H1 (cell line): ENCODE data around the gene TSPAN9. TPM values are rescaled to one million over a fixed set of nuclear protein-coding genes. Genes with fewer than 3 reads are reported as not detected.
A peak's percentile ranks its signal among the peaks of the same experiment; 100 is the strongest.

ENCODE experiments used
- CTCF ChIA-PET: fragments of 300-600 bp; sonication (Branson Sonifier 250); formaldehyde crosslinking; loops from one replicate; lab custom pipeline; 2021; ENCODE audit not compliant: partially characterized antibody; lab: Charles Lee
- POLR2A ChIA-PET: fragments of 300-600 bp; sonication (Branson Sonifier 250); formaldehyde crosslinking; loops from one replicate; lab custom pipeline; 2021; ENCODE audit warnings: inconsistent platforms; ENCODE audit not compliant: partially characterized antibody; lab: Charles Lee
- DNase-seq, 2 experiments: peaks; one replicate each; pipeline versions ENCODE4 v3.0.0 to v3.0.0-alpha.2; 2010 to 2022; ENCODE audit warnings: low spot score in 2 of 2, low read depth in 1 of 2, mixed read lengths in 1 of 2
- FAIRE-seq: peaks from 2 replicates; lab custom pipeline; 2011; peaks lifted over from hg19 to GRCh38; lab: Jason Lieb, UNC
- H2AFZ ChIP-seq: 2 replicates; pipeline ENCODE4 v1.8.1; 2012; ENCODE audit warnings: low read length, inconsistent platforms
- H2AK5ac ChIP-seq: 2 replicates; pipeline ENCODE4 v1.6.1; 2013; ENCODE audit warnings: low read depth, low read length
- H2BK120ac ChIP-seq: replicated peaks from 2 replicates; pipeline ENCODE3; 2013; ENCODE audit warnings: low read depth, low read length, inconsistent platforms
- H2BK12ac ChIP-seq: 2 replicates; pipeline ENCODE4 v1.6.1; 2013; ENCODE audit warnings: low read depth, low read length
- H2BK15ac ChIP-seq: 2 replicates; pipeline ENCODE4 v1.6.1; 2013; ENCODE audit warnings: low read length
- H2BK20ac ChIP-seq: 2 replicates; pipeline ENCODE4 v1.6.1; 2013; ENCODE audit warnings: low read length
- H2BK5ac ChIP-seq: 2 replicates; pipeline ENCODE4 v1.6.1; 2013; ENCODE audit warnings: low read depth, low read length
- H3K14ac ChIP-seq: 2 replicates; pipeline ENCODE4 v1.6.1; 2013; ENCODE audit warnings: inconsistent platforms; ENCODE audit not compliant: insufficient read length
- H3K18ac ChIP-seq: 2 replicates; pipeline ENCODE4 v1.6.1; 2013; ENCODE audit warnings: low read length; ENCODE audit errors: extremely low read depth
- H3K23ac ChIP-seq: 2 replicates; pipeline ENCODE4 v1.6.1; 2013; ENCODE audit warnings: inconsistent platforms; ENCODE audit not compliant: insufficient read length
- H3K23me2 ChIP-seq: 2 replicates; pipeline ENCODE4 v1.6.1; 2013; ENCODE audit warnings: low read depth, low read length
- H3K27ac ChIP-seq: 2 replicates; pipeline ENCODE4 v1.6.1; 2011; ENCODE audit warnings: low read depth, low read length, inconsistent platforms
- H3K27me3 ChIP-seq, 4 experiments: replicated peaks in 1 of 4; 1 replicate in 1 of 4; 2 replicates in 3 of 4; pipeline versions ENCODE4 v1.6.1 to v1.8.1; 2011 to 2013; ENCODE audit warnings: low read length in 3 of 4, mild to moderate bottlenecking in 3 of 4, inconsistent platforms in 2 of 4, mixed read lengths in 2 of 4, moderate library complexity in 1 of 4; ENCODE audit not compliant: control insufficient read depth in 3 of 4, insufficient read depth in 3 of 4; ENCODE audit errors: extremely low read depth in 1 of 4
- H3K36me3 ChIP-seq, 4 experiments: 2 replicates each; pipeline versions ENCODE4 v1.6.1 to v1.8.1; 2011 to 2013; ENCODE audit warnings: mild to moderate bottlenecking in 4 of 4, low read length in 3 of 4, moderate library complexity in 2 of 4, control low read depth in 1 of 4, inconsistent platforms in 1 of 4; ENCODE audit not compliant: insufficient read depth in 4 of 4, control insufficient read depth in 2 of 4
- H3K4ac ChIP-seq: replicated peaks from 2 replicates; pipeline ENCODE3; 2013; ENCODE audit warnings: low read length, low read depth, mixed read lengths, inconsistent platforms; ENCODE audit not compliant: insufficient read length
- H3K4me1 ChIP-seq, 4 experiments: replicated peaks in 1 of 4; 1 replicate in 1 of 4; 2 replicates in 3 of 4; pipeline versions ENCODE4 v1.6.1 to v1.8.1; 2011 to 2013; ENCODE audit warnings: low read length in 3 of 4, inconsistent platforms in 2 of 4, mixed read lengths in 1 of 4; ENCODE audit not compliant: insufficient read depth in 4 of 4, control insufficient read depth in 3 of 4
- H3K4me2 ChIP-seq, 2 experiments: 2 replicates each; pipeline versions ENCODE4 v1.6.1 to v1.8.1; 2011 to 2013; ENCODE audit warnings: low read depth in 2 of 2, low read length in 2 of 2, control low read depth in 1 of 2, inconsistent platforms in 1 of 2, mild to moderate bottlenecking in 1 of 2; ENCODE audit not compliant: insufficient read depth in 1 of 2
- H3K4me3 ChIP-seq, 4 experiments: fragments of 200-600, 300-600 bp in 1 of 4; sonication (generic), shearing (Covaris generic), sonication (Bioruptor Twin) in 1 of 4; 2 replicates each; pipeline versions ENCODE4 v1.5.1 to v1.8.1; 2011 to 2016; ENCODE audit warnings: low read length in 4 of 4, low read depth in 3 of 4, control low read depth in 2 of 4, inconsistent platforms in 2 of 4, mild to moderate bottlenecking in 2 of 4, mixed read lengths in 1 of 4, moderate library complexity in 1 of 4; ENCODE audit not compliant: insufficient read depth in 2 of 4; ENCODE audit errors: extremely low read depth in 1 of 4
- H3K56ac ChIP-seq: replicated peaks from 2 replicates; pipeline ENCODE3; 2013; ENCODE audit warnings: low read depth, mild to moderate bottlenecking, mixed read lengths, low read length, inconsistent platforms; ENCODE audit not compliant: insufficient read length
- H3K79me1 ChIP-seq: 2 replicates; pipeline ENCODE4 v1.6.1; 2013; ENCODE audit warnings: low read depth, low read length, control low read depth
- H3K79me2 ChIP-seq, 2 experiments: 2 replicates each; pipeline versions ENCODE4 v1.6.1 to v1.8.1; 2012 to 2013; ENCODE audit warnings: low read length in 2 of 2, mild to moderate bottlenecking in 2 of 2, inconsistent platforms in 1 of 2; ENCODE audit not compliant: insufficient read depth in 2 of 2, control insufficient read depth in 1 of 2
- H3K9ac ChIP-seq, 4 experiments: replicated peaks in 1 of 4; 1 replicate in 1 of 4; 2 replicates in 3 of 4; pipeline versions ENCODE4 v1.6.1 to v1.8.1; 2011 to 2013; ENCODE audit warnings: low read depth in 3 of 4, low read length in 3 of 4, control low read depth in 2 of 4, mild to moderate bottlenecking in 2 of 4, moderate library complexity in 2 of 4, inconsistent platforms in 1 of 4; ENCODE audit errors: extremely low read depth in 1 of 4
- H3K9me3 ChIP-seq, 2 experiments: 2 replicates each; pipeline versions ENCODE4 v1.6.1 to v1.8.1; 2012 to 2013; ENCODE audit warnings: mild to moderate bottlenecking in 2 of 2, moderate library complexity in 2 of 2, control low read depth in 1 of 2, inconsistent platforms in 1 of 2, low read depth in 1 of 2, low read length in 1 of 2, mixed read lengths in 1 of 2; ENCODE audit not compliant: insufficient read depth in 2 of 2
- H4K20me1 ChIP-seq, 2 experiments: replicated peaks in 1 of 2; 2 replicates each; pipeline versions ENCODE3 to v1.8.1; 2011 to 2013; ENCODE audit warnings: inconsistent platforms in 2 of 2, low read length in 2 of 2, mild to moderate bottlenecking in 1 of 2; ENCODE audit not compliant: insufficient read depth in 2 of 2, control insufficient read depth in 1 of 2
- H4K5ac ChIP-seq: 2 replicates; pipeline ENCODE4 v1.6.1; 2013; ENCODE audit warnings: low read length, low read depth, mixed read lengths, inconsistent platforms; ENCODE audit not compliant: insufficient read length
- H4K8ac ChIP-seq: 2 replicates; pipeline ENCODE4 v1.8.0; 2013; ENCODE audit warnings: mild to moderate bottlenecking, moderate library complexity, low read length, inconsistent platforms; ENCODE audit not compliant: insufficient read depth; ENCODE audit errors: extremely low read depth
- H4K91ac ChIP-seq: replicated peaks from 2 replicates; pipeline ENCODE3; 2013; ENCODE audit warnings: low read length, mixed read lengths, inconsistent platforms; ENCODE audit not compliant: insufficient read length
- CTCF ChIP-seq, 3 experiments: IDR thresholded peaks; 1 replicate in 2 of 3; 2 replicates in 1 of 3; pipeline versions ENCODE4 v1.5.1 to v1.6.1; 2011; ENCODE audit warnings: low read length in 3 of 3, mild to moderate bottlenecking in 3 of 3, inconsistent platforms in 2 of 3, low read depth in 1 of 3, moderate library complexity in 1 of 3; ENCODE audit not compliant: insufficient read depth in 1 of 3; ENCODE audit errors: control extremely low read depth in 1 of 3
- JUND ChIP-seq: IDR thresholded peaks from 2 replicates; pipeline ENCODE4 v1.6.1; 2011; ENCODE audit warnings: mild to moderate bottlenecking, improper control_type of control experiment, low read length
- RAD21 ChIP-seq, 2 experiments: IDR thresholded peaks in 1 of 2; conservative IDR thresholded peaks in 1 of 2; 2 replicates each; pipeline ENCODE4 v1.6.1; 2011; ENCODE audit warnings: low read depth in 2 of 2, low read length in 2 of 2, improper control_type of control experiment in 1 of 2, inconsistent platforms in 1 of 2, mild to moderate bottlenecking in 1 of 2, moderate library complexity in 1 of 2
- SIN3A ChIP-seq, 2 experiments: IDR thresholded peaks in 1 of 2; conservative IDR thresholded peaks in 1 of 2; 2 replicates each; pipeline ENCODE4 v1.6.1; 2011 to 2012; ENCODE audit warnings: low read length in 2 of 2, improper control_type of control experiment in 1 of 2, low read depth in 1 of 2, mild to moderate bottlenecking in 1 of 2
- SP2 ChIP-seq: IDR thresholded peaks from 2 replicates; pipeline ENCODE4 v1.6.1; 2012; ENCODE audit warnings: mild to moderate bottlenecking, low read length, inconsistent platforms
- YY1 ChIP-seq: IDR thresholded peaks from 2 replicates; pipeline ENCODE4 v1.6.1; 2011; ENCODE audit warnings: low read depth, mild to moderate bottlenecking, low read length
- WGBS, 2 experiments: shearing (Covaris generic) in 1 of 2; methylation state at CpG; one replicate each; pipeline versions ENCODE4 v1.1.6 to v1.1.7; 2013 to 2015; ENCODE audit warnings: low lambda C conversion rate in 2 of 2, mixed read lengths in 2 of 2, inconsistent platforms in 1 of 2, low coverage in 1 of 2, missing lambda C conversion rate in 1 of 2; ENCODE audit not compliant: insufficient replicate concordance in 2 of 2, insufficient coverage in 1 of 2, insufficient read length in 1 of 2; ENCODE audit errors: extremely low coverage in 1 of 2, missing lambda C conversion rate in 1 of 2; 5-methylcytosine and 5-hydroxymethylcytosine counted together
- polyA plus RNA-seq, 7 experiments: library from polyadenylated mRNA; depleted of rRNA in 3 of 7; stranded (reverse) in 5 of 7; unstranded in 2 of 7; fragments of >200 nt in 5 of 7; fragments of 200-250 nt in 2 of 7; gene quantifications; 1 replicate in 5 of 7; 2 replicates in 1 of 7; 4 replicates in 1 of 7; pipeline versions ENCODE4 v1.2.1 to v1.2.3, GENCODE V29; 2011 to 2013; ENCODE audit warnings: missing spikeins in 2 of 7, mixed read lengths in 2 of 7
- total RNA-seq: library from RNA; stranded (reverse); fragmentation: NEBNext Ultra II Directional; extraction: Animal tissue kit (Norgen Biotek cat#: 25700); gene quantifications from 2 replicates; pipeline ENCODE4 v1.2.1, GENCODE V29; 2021

TSPAN9 gene
- total and polyA plus RNA-seq, 2 of the 8 experiments (the other 6 are each of a cell fraction or from before 2014, with no cell fraction given): 11.5 to 29.1 TPM

- no peak overlapping the region for H2AFZ ChIP-seq
- no peak overlapping the region for H4K91ac ChIP-seq
- no peak overlapping the region for H2BK120ac ChIP-seq
- H4K8ac ChIP-seq: no peak overlapping the region; the same call in 1 of the 2 replicates
- no peaks in the 10 kb centered on the region for H3K9me3 ChIP-seq
- H3K79me2 ChIP-seq: no peaks in the 10 kb centered on the region
- H4K5ac ChIP-seq: no peak overlapping the region
- no peaks in the 10 kb centered on the region for H3K27me3 ChIP-seq
- DNase-seq (peak; percentile 58 to 63), FAIRE-seq (peak; percentile 99)
- H3K4me3 ChIP-seq: no peak overlapping the region
- peak overlapping the region; percentile 76; the same call in 1 of the 2 replicates for H2BK15ac ChIP-seq
- no peak overlapping the region for H3K27ac ChIP-seq
- no peak overlapping the region for H3K4me2 ChIP-seq
- ChIA-PET POLR2A (no interaction called here), CTCF (interaction anchor here (0.7 to 16.5 kb wide), 53 partner anchors 9 to 545 kb away, joined by 3 to 448 read pairs (median 5); no protein-coding TSS in a partner anchor)
- no peak overlapping the region for H2BK20ac ChIP-seq
- H3K79me1 ChIP-seq: no peaks in the 10 kb centered on the region; the same call in 1 of the 2 replicates
- H2AK5ac ChIP-seq: peak overlapping the region; percentile 41; the same call in 1 of the 2 replicates
- TF ChIP-seq YY1: peak; percentile 72; the same call in 1 of the 2 replicates
- TF ChIP-seq SIN3A (conservative IDR thresholded peaks at IDR 0.05 in 1 of 2, IDR thresholded peaks at IDR 0.05 in 1 of 2; ENCODE audit: low read depth in 1 of 2, low read length in 2 of 2): peak in 1 of 2 experiments; percentile 63; a peak in 1 of 4 replicates
- no peak for TF ChIP-seq JUND
- peak; percentile 97 to 99 for TF ChIP-seq RAD21 (IDR thresholded peaks at IDR 0.05 in 1 of 2, conservative IDR thresholded peaks at IDR 0.05 in 1 of 2; ENCODE audit: low read depth in 2 of 2, low read length in 2 of 2)
- no peak for TF ChIP-seq SP2
- peak in 2 of 3 experiments; percentile 88 to 93; a peak in 3 of 4 replicates for TF ChIP-seq CTCF (IDR thresholded peaks at IDR 0.05; ENCODE audit: control extremely low read depth in 1 of 3, insufficient read depth in 1 of 3, low read depth in 1 of 3, low read length in 3 of 3)
- H2BK5ac ChIP-seq: no peak overlapping the region
- no peak overlapping the region for H3K18ac ChIP-seq
- H3K36me3 ChIP-seq: no peaks in the 10 kb centered on the region
- H3K23ac ChIP-seq: no peak overlapping the region
- peaks cover 1% of the 10 kb centered on the region; the same call in 1 of the 2 replicates for H3K23me2 ChIP-seq
- H3K4me1 ChIP-seq: peaks cover 2 to 32% (median 20%) of the 10 kb centered on the region in 4 experiments
- H3K9ac ChIP-seq: no peak overlapping the region
- H3K14ac ChIP-seq: no peak overlapping the region
- no peak overlapping the region for H3K4ac ChIP-seq
- H4K20me1 ChIP-seq: no peaks in the 10 kb centered on the region
- H3K56ac ChIP-seq: no peak overlapping the region
- peak overlapping the region; percentile 32; the same call in 1 of the 2 replicates for H2BK12ac ChIP-seq
- WGBS, 2 experiments: 79% methylated on average over 19 of the region's 19 CpGs; no CpG with 5 or more reads in 1 of the 2 experiments
Measured at GRCh38 chr12:3135522-3136461, 58.6 kb downstream of the TSPAN9 start.
